Astrocyte of the spinal cord (primary cell): Measurements from ENCODE around the gene RAB29.

Source experiments
- DNase-seq: peaks from one replicate; pipeline ENCODE4 v3.0.0; 2011; ENCODE audit warnings: low read depth, low spot score
- H3K4me3 ChIP-seq: 2 replicates; pipeline ENCODE4 v1.5.1; 2011; ENCODE audit warnings: low read depth, mild to moderate bottlenecking, low read length, moderate library complexity
- CTCF ChIP-seq: IDR thresholded peaks from 2 replicates; pipeline ENCODE4 v1.5.1; 2012; ENCODE audit warnings: low read depth, mild to moderate bottlenecking, low read length, inconsistent platforms
- in situ Hi-C: cut with HindIII; loops from 2 replicates; pipeline ENCODE4 v1.10.0; 2017; ENCODE audit warnings: low sequenced_read_pairs

RAB29 gene

GRCh38 chr1:205812878-205813754 is 37.8 kb upstream of the RAB29 start, which contains the start of gene SLC41A1:
TSS of gene SLC41A1 (minus strand) at chr1:205813198. CDS start at chr1:205810441, 2,757 bp downstream.
- DNase-seq: peak; percentile 92
- in situ Hi-C loops: no loop called here
- TF ChIP-seq CTCF: no peak

GRCh38 chr1:205812271-205812877 is 37.1 kb upstream of the RAB29 start:
- peak; percentile 22 for DNase-seq
- peak overlapping the region; percentile 72 for H3K4me3 ChIP-seq
- TF ChIP-seq CTCF: no peak
- in situ Hi-C loops: no loop called here

More at GRCh38 chr1:205812878-205813754, 37.8 kb upstream of the RAB29 start, which contains the start of gene SLC41A1:
- peak within 1 kb of the TSS; percentile 72 for H3K4me3 ChIP-seq

DNA sequence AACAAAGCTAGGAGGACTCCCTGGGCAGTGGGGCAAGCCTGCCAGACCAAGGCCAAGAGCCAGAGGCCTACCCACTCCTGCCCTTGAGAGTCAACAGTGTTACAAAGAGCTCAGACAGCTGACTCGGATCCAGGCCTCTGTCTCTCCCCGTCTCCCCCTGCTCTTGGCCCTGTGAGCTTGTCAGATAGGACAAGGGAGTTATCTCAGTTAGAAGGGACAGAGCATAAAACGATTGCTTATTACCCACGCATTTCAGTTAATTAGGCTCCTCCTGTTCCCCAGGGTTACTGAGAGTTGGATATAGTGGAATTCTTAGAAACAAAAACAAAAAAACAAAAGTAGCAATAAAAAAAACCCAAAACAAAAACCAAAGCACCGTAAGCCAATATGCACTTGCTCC is 36.4 kb upstream of the RAB29 start:
- H3K4me3 ChIP-seq: peak overlapping the region; percentile 72
- no peak for DNase-seq
- in situ Hi-C loops: no loop called here
- TF ChIP-seq CTCF: no peak

DNA sequence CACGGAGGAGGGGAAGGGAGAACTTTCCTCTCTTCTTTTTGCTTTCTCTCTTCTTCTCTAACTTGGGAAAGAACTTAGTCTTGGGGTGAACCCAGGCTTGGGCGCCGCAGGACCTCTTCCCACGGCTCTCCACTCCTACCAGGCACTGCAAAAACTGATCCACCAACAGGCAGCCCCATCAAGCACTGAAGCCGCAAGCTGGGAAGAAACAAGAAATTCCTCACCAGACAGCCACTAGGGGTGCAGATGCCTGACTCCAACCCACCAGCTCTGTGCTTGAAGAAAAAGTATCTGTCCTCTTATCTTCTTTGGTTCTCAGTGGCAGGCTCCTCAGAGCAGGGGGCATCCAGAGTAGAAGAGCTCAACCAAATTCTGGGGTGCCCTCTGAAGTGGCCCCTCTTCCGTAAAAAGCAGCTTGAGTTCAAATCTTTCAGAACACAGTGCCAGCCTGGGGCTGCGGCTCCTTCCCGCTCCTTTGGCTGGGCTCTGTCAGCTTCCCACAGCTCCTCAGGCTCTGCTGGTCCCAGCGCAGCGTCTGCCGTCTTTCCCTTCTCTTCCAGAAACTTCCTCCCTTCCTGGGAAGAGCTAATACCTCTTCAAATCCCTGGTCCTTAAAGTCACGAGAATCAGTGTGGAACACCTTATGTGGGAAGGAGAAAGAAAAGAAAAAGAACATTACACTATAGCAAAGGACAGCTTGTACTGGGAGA is 35.3 kb upstream of the RAB29 start:
- H3K4me3 ChIP-seq: no peak overlapping the region
- DNase-seq: peak; percentile 22
- in situ Hi-C loops: no loop called here
- peak; percentile 51 for TF ChIP-seq CTCF

DNA sequence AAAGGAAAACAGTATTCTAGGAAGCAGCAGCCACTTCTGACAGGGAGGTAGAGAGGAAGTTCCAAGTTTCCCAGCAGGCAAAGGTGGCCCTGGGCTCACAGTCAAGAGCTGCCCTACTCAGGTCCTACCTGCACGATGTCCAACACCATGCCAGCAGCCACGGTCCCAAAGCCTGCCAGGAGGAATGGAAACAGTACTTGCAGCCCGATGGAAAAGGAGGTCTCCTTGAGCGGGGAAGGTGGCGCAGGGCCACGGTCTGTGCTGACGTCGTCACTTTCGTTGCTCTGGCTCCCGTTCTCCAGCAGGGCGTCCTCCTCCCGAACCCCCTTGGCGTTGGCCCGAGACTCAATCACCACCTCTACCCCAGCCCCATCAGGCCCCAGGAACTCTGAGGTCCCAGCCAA is 34.7 kb upstream of the RAB29 start:
- H3K4me3 ChIP-seq: no peak overlapping the region
- in situ Hi-C loops: no loop called here

More for the DNA sequence above, 34.7 kb upstream of the RAB29 start:
- no peak for DNase-seq
- no peak for TF ChIP-seq CTCF
